Inflammatory macrophage (primary cell): ENCODE data around the gene KCNJ15.
A peak's percentile ranks its signal among the peaks of the same experiment; 100 is the strongest.

Source experiments
- DNase-seq, 2 donors: peaks; one replicate each; pipeline ENCODE4 v3.0.0-alpha.2; 2020 to 2022

KCNJ15 gene

DNA sequence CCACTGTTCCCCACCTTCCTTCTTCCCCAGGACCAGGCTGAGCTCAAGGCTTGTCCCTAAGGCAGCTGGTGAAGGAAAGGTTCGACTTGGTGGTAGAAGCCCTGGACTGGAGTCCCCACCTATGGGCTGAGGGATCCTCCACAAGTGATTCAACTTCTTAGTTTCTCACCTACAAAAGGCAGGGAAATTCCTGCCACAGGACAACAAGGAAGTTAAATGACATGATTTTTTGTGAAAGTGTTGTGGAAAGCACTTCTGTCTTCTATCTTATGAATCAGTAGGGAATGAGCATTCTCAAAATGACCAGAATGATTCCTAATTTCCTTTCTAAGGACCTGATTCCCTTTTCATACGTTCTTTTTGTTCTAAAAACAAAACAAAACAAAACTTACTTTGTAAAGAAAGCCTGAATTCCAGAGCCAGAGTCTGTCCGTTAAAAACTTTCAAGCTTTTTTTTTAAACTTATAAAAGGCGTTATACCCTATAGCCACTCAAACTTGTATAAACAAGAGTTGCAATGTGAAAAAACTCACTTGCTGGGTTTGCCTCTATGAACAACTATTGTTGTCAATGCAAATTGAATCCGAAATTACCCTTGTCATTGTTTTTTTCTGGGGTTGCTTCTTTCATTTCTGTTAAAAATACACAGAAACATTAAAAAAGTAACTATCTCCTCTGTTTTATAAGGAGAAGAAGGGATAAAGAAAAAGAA is 12.2 kb downstream of the KCNJ15 start:
- peak in 1 of 2 donors; percentile 26 for DNase-seq

DNA sequence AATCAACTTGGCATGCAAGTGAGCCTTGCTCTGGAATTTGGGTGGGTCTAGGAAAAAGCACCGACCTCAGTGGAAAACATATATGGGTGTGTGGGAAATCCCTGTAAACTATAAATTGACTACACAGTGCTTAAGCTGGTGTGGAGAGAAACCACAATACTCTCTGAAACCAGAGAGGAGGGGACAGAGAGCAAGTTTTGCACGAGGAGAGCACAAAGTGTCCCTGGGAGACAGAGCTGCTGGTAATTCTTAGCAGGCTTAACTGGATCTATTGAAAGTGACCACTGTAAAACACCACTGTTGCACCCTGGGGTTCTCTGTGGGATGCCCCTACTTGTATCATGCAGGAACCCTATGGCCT is 12.8 kb downstream of the KCNJ15 start:
- DNase-seq, result no peak

DNA sequence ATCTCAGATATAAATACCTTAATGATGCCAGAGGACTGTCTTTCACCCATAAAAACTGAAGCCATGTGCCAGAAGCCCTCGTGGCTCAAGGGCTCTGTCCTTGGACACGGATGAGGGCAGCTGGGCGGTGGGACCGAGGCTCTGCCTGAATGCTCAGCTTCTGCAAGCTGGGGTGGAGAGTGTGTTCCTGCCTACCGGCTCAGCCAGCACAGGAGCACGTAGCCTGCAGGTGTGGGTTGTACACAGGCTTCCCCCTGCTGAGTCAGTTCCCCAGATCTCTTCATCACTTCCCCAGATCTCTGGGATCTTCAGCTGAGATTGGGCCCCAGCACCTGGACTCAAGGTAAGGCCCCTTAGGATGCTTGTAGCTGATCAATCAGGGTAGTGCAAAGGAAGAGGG is 15.4 kb downstream of the KCNJ15 start:
- DNase-seq, result no peak

DNA sequence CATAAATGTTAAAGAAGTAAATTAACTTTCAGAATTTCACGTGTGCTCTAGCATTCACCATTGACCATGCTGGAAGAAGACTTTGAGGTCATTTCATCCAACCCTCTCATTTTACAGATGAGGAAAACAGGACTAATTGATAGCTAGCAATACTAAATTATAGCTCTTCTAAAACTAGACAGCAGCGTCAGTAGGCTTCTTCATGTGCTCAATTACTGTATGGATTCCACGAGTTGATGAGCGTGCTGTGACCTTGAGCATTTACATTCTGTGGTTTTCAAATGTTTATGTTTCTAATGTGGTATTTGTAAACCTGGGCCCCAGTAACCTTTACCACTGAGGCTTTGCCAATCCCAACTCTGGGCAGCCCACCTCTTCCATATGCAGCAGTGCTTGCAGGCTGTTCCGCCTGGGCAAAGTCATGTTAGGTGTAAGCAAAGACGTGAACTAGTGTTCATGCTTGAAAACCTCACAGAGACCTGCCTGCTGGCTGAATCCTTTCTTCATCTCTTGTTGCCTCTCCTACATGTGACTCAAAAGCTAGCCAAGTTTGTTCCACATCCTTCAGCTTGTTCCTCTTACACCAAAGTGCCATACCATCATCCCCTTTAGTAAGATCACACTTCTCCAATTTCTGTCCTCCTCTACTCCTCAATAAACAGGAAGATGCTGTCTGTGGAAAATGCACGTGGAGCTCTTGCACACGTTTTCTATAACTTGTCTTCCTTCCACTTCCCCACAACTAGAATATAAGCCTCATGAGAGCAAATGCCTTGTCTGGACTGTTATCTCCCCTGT is 17.2 kb downstream of the KCNJ15 start:
- DNase-seq, result peak; percentile 91 to 96

DNA sequence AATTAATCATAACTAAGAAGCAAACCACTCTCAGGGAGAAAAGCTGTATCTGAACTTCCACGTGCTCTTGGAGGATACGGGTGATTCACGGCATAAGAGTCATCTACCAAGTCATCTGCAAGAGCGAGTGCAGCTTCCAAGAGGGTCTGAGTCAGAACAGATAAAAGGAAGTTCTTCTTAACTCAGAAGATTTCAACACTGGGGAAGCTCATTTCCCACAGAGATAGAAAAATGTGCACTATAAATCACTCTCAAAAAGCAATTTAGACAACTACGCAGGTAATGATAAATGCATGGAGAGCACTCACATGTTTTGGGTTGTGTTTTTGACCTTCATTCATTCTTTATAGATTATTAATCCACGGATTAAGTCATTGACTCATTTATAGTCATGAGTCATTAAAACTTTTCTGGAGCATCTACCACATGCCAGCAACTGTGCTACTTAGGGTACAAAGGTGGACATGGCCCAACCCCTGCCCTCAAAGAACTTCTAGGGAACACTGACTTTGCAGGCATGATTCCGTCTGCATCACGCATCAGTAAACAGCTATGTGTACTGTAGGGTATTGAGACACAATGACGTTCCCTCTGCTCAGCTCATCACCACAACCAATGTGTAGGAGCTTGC is 20.8 kb downstream of the KCNJ15 start:
- peak; percentile 94 to 95 for DNase-seq

DNA sequence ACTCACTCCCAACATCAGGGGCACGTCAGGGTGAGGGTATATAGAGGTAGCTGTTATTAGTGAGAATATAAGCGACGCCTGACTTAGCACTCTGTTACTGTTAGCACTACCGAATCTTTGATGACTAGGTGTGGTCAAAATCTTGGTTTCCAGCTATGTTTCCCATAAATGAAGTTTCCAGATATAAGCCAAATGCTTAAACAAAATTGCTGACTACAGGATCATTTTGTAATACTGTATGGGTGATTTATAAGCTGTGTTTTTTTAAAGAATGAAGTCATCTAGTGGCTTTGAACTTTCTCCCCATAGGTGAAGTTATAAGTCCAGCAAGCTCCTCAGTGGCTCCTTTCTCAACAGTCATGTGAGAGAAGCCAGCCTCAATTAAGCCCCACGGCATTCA is 23.7 kb downstream of the KCNJ15 start:
- DNase-seq, result no peak

DNA sequence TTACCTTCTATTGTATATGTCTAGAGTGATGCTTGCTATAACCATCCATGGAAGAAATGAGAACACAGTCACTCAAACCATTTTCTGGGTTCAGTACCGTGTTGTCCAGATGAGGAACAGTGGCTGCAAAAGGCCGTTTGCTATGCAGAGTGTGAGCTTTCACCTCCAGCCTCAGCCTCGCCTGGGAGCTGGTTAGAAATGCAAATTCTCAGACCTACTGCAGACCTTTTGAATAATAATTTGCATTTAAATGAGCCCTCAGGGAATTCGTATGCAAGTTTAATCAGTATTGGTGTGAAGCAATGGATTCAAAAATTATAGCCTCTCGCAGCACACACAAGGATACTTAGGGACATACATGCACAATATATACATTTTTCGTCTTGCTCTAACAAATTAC is 24.1 kb downstream of the KCNJ15 start:
- DNase-seq, result no peak

DNA sequence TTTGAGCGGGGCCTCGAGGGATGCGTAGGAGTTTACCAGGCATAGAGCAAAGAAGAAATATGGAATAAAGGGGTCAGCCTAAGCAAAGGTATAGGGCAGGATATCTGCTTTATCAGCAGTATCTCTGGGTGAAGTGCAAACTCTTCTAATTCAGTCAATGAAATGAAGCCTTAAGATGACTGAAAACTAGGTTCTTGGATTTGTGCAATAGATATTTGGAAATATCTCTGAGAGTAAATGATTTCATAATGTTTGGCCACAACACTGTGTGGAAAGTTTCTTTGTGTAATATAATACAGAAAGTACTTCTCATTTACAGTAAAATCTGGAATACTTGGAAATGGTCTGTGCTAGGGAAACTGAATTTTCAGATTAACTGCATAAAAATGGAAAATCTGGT is 26.1 kb downstream of the KCNJ15 start:
- peak; percentile 51 to 97 for DNase-seq

DNA sequence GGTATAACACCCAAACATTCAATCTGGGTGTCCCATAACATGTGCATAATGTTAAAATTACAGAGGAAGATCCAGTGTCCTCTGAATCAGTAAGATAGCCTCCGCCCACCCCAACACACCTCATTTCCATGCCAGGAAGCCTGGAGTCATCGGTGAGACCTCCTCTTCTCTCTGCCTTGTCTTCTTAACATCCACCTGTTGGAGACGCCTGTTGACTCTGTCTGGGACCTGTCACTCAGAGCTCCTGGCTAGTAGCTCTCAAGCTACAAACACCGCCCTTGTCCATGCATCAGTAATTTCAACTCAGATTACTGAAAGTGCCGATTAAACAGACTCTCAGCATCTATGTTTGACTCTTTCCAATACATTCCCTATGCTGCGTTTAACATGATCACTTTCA is 27.4 kb downstream of the KCNJ15 start:
- no peak for DNase-seq

DNA sequence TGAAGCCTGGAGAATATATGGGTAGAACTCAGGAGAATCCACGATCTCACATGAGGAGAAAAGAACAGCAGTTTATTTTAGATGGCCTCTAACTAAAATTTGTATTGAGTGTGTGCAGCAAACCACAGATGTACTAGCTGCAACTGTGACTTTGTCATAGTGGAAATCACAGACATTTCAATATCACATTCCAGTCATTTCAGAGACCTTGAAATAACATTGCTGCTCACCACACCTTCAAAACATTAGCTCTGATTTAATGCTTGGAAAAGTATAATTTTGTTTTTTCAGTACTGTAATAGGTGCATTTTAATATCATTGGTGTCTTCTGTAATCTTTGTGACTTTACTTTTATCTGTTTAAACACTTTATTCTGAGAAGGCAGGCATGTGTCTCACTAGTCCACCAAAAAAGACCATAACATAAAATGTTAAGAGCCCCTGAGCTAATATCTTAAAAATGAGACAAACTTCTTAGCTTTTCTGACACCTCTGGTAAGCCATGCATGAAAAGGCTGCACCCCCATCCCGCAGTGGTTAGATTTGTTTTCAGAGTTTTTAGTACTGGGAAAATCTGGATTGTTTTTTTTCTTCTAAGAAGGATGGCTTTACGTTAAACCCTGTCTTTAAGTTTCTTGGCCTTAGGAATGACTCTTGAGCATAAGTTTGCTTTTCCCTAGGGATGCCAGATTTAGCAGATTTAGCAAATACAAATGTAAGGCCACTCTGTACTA is 30.1 kb downstream of the KCNJ15 start:
- no peak for DNase-seq

DNA sequence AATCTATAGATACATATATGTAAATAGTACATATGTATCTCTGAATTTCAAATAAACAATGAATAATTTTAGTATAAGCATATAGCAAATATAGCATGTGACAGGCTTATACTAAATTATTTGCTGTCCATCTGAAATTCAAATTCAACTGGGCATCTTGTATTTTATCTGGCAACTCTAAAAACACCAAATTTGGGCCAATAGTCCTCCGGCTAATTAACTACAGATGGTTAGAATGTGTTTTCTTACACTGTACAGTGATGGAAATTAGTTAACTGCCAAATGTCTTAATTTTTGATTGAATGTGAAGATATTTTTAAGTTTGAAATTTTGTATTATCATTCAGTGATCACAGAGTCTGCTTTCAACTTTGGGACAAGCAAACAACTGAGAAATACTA is 30.7 kb downstream of the KCNJ15 start:
- DNase-seq, result no peak

DNA sequence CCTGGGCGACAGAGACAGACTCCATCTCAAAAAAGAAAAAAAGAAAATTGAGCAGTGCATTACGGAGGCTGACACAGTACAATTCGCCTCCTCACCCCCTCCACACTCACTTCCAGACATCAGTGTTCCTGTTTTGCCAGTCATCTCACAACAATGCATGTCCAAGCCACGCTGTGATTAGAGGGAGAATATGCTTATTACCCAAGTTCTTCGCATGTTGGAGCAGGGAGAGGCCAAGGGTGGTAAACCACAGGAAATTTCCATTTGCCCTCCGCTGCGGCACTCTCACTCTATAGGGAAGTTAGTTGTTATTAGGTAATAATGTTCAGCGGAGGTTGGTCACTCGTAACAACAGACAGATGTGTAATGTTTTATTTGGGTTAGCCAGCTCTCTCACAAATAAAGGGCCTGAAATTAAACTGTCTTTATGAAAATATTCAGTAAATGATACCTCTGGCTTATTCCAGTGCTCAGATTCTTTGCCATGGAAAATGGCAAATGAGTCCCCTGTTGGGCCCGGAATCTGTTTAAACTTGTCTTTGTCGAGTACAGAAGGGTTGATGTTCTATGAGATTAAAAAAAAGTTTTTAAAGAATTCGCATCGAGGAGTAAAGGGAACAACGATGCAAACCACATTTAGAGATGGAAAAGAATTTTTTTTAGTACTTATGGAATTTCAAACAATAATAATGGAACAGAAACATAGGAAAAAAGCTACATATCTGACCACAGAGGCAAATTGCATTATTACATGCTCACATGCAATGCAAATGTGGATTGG is 33.1 kb downstream of the KCNJ15 start:
- DNase-seq, result peak; percentile 98 to 99

DNA sequence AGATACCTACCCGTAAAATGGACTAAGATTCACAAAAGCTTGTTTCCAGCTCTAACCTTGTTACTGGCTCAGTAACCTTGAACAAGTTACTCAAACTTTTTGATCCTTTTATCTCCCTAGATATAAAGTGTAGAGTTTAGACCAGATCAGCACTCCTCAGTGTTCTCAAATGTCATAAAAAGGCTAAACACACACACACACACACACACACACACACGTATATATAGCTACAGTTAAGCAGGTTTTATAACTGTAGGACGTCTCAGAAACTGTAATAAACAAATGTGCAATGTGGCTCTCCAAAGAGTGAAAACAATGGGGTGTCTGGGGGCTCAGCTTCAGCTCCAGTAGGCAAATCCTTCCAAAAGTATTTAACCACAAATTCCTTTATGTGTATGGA is 34.0 kb downstream of the KCNJ15 start:
- no peak for DNase-seq

DNA sequence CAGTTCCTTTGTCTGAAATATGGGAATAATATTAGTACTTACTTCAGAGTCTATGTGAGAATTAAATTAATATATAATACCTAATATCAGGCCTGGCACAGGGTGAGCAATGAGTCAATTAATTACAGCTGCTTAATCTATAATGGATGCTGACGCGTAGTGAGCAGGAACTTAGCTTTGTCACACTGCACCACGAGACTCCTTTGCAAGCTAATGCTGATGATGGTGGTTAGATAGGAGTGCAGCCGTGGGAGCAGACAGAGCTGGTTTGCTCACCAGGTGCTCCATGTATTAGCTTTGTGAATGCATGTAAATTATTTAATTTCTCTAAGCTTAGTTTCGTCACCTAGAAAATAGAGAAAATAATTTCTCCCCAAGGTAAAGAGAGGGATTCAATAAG is 35.1 kb downstream of the KCNJ15 start:
- DNase-seq, result peak in 1 of 2 donors; percentile 26

DNA sequence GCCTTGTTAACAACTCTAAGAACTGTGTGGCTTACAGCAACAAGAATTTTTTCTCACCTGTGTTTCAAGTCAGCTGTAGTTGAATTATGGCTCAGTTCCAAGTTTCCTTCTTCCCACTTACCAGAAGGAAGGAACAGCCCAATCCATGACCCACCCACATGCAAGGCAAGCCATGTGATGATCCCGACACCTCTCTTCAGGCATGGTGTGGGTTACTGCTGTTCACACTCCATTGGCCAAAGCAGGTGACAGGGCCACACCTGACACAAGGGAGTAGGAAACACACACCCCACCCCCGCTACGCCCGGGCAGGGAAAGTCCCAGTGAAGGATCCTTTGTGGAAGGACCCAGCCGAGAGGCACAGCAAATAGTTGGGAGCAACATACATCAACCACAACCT is 36.3 kb downstream of the KCNJ15 start:
- no peak for DNase-seq

DNA sequence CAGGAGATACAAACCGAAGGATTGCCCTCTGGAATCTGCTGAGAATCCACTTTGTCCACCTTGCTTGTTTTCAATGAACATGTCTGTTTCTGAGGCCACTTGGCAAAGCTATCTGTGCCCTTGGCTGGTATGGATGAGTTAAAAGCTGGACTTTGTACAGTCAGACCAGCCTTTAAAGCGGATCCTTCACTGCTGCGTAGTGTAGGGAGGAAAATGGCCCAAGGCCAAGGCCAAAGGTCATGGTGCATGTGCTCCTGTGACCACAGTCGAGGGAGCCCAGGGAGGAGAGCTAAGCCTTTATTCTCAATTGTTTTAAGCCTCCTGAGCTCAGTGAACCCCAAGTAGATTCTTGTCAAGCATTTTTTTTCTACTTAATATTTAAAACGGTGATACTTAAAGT is 37.0 kb downstream of the KCNJ15 start:
- DNase-seq, result no peak

DNA sequence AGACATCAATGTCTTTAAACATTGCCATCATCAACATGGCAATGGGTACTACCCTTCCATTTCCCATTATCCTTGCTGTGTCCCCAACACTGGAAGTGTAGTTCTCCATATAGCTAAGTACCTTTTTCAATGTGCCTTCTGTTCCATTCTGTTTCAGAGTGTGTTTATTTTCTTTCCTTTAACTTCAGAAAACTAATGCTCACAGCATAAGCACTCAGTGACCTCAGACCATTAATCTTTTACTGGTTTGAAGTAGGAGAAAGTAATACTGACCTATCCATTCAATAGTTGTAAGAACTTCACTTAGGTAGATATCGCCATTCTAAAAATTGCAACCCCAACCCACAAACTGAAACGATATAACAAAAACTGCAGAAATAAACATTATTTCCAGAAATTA is 37.8 kb downstream of the KCNJ15 start:
- no peak for DNase-seq

DNA sequence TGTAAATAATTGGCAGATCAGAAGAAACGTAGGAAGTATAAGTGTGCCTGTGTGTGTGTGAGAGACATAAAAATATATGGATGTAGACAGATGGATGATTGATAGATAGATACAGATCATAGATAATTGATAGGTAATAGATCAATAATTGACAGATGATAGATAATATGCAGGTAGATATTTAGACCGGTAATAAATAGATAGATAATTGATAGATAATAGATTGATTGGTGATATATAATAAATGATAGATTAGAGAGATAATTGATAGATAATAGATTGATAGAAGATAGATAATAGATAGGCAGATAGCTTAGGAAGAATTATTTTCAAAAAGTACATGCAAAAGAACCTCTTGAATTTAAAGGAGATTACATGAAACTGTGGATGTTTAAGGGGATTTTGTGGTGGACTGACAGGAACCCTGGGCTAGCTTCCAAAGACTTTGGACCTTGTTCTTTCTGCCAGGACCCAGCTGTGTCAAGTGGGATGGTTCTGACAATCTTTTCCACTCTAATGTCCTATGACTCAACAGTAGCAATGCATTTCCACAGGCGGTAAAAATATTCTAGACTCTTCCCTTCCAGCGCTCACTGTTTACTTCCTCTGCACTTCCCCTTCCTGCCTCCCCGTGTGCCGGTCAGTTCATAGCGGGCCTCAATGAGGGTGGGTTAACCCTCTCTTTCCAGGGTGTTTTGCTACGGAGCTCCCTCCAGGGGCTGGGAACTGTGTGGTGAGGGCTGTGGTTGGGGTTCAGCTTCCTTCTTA is 39.4 kb downstream of the KCNJ15 start:
- peak in 1 of 2 donors; percentile 33 for DNase-seq

DNA sequence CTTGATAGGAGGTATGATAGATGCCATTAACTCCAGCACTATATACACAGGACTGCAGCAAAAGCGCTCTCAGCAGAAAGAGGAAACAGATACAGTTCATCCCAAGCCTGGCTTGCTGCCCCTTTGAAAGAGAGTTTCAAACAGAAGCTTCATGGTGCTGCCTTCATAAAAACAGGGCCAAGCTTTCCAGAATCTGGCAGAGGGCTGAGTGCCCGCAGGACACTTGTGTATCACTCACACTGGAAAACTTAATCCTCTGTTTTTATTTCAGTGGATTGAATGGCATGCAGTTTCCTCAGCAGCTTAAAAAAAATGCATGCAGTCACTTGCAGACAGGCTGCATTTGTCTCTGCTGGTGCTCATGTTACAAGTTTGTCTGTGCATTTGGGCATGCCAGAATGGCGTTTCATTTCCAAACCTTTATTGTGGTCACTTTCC is 40.4 kb downstream of the KCNJ15 start:
- peak in 1 of 2 donors; percentile 30 for DNase-seq

DNA sequence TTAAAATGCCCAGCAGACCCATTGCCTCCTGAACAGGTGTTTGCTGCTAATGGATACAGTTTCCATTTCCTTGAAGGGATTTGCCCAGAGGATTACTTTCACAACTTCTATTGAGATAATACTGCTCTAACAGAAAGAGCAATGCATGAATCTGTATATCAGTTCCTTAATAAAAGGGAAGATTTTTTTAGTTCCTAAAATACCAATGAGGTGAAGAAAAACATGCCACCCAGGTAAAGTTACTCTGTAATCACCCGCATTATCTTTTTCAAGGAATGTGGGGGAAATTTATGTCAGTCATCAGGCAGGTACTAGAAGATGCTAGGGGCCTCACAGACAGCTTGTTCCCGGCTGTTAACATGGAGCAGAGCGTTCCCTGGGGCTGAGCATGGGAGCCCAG is 41.1 kb downstream of the KCNJ15 start:
- DNase-seq, result no peak

DNA sequence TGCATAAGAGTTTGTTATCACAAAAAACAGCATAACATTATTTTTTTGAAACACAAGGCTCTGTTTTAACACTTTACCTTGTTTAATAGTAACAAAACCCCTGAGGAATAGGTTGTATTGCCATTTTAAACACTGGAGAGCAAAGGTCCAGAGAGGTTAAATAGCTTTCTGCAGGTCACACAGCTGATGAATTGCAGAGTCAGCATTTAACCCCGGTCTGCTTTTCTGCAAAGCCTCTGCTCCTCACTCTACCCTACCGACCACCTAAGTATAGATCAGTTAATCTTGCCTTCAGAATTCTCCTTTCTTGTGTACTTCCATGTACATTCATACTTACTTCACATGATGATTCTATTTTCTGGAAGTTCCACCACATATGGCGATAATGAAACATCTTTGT is 42.0 kb downstream of the KCNJ15 start:
- no peak for DNase-seq

DNA sequence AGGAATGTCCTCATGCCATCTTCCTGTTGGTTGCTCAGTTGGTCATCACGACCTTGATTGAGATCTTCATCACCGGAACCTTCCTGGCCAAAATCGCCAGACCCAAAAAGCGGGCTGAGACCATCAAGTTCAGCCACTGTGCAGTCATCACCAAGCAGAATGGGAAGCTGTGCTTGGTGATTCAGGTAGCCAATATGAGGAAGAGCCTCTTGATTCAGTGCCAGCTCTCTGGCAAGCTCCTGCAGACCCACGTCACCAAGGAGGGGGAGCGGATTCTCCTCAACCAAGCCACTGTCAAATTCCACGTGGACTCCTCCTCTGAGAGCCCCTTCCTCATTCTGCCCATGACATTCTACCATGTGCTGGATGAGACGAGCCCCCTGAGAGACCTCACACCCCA is 42.9 kb downstream of the KCNJ15 start:
- no peak for DNase-seq
